Loucy (cell line): ENCODE measurements around the gene SEC23IP.

ENCODE experiments used
- EZH2phosphoT487 ChIP-seq: fragments of 200-600 bp; IDR thresholded peaks from 2 replicates; pipeline ENCODE4 v1.6.1; 2018; ENCODE audit warnings: antibody characterized with exemption, mild to moderate bottlenecking, moderate library complexity, borderline replicate concordance
- TF ChIP-seq, protein P1 (sequence below): fragments of 200-600 bp; sonication (generic); conservative IDR thresholded peaks from 2 replicates; pipeline ENCODE4 v1.5.1; 2014; ENCODE audit warnings: mild to moderate bottlenecking, antibody characterized with exemption, low read length

DNA sequence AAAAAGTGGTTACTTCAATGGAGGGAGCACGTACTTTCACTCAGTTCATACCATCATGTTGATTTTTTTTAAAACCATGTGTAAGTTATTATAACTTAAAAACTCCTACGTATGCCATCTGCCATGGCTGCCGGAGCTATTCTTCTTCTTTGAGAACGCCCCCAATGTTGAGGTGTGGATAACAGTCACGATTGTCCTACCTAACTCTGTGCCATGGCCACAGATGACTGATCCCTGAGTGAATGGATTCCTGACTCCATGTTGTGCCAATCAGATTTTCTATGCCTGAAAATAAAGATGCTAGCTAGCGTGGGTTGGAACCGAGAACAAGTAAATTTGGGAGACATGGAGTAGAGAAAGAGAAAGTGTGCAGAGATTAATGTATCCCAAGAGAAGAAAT, 25.2 kb upstream of the SEC23IP start:
- TF ChIP-seq, protein P1, sequence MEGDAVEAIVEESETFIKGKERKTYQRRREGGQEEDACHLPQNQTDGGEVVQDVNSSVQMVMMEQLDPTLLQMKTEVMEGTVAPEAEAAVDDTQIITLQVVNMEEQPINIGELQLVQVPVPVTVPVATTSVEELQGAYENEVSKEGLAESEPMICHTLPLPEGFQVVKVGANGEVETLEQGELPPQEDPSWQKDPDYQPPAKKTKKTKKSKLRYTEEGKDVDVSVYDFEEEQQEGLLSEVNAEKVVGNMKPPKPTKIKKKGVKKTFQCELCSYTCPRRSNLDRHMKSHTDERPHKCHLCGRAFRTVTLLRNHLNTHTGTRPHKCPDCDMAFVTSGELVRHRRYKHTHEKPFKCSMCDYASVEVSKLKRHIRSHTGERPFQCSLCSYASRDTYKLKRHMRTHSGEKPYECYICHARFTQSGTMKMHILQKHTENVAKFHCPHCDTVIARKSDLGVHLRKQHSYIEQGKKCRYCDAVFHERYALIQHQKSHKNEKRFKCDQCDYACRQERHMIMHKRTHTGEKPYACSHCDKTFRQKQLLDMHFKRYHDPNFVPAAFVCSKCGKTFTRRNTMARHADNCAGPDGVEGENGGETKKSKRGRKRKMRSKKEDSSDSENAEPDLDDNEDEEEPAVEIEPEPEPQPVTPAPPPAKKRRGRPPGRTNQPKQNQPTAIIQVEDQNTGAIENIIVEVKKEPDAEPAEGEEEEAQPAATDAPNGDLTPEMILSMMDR, result no peak
- TF ChIP-seq EZH2phosphoT487, result no peak
